LNCaP clone FGC (cell line): ENCODE data around the gene KCNQ1.

Experiments used
- DNase-seq: peaks from one replicate; pipeline ENCODE4 v3.0.0-alpha.2; 2011; ENCODE audit warnings: low read depth
- H3K4me3 ChIP-seq: 2 replicates; pipeline ENCODE4 v1.5.1; 2011; ENCODE audit warnings: mild to moderate bottlenecking, low read depth, low read length, control low read depth
- TF ChIP-seq, protein P1 (sequence below): IDR thresholded peaks from 2 replicates; pipeline ENCODE4 v1.5.1; 2012; ENCODE audit warnings: mild to moderate bottlenecking; ENCODE audit not compliant: control insufficient read depth, insufficient read depth; ENCODE audit errors: extremely low read depth

The KCNQ1 gene

DNA sequence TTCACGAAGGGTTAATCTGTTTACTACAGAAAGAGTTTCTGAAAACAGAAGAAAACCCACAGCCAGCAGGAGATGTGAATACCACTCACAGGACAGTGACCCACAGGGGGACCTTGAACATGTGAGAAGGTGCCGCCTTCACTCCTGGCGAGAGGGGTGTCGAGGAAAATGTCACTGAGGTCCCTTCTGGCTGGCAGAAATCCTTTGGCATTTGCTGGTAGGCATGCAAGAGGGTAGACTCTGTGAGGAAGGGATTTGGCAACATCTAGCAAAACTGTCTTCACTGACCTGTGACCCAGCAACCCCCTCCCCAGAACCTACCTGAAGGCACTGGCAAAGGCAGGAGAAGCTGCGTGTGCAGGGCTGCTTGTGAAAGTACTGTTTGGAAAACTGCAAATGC is 8.6 kb downstream of the KCNQ1 start:
- no peak overlapping the region for H3K4me3 ChIP-seq
- TF ChIP-seq, protein P1, sequence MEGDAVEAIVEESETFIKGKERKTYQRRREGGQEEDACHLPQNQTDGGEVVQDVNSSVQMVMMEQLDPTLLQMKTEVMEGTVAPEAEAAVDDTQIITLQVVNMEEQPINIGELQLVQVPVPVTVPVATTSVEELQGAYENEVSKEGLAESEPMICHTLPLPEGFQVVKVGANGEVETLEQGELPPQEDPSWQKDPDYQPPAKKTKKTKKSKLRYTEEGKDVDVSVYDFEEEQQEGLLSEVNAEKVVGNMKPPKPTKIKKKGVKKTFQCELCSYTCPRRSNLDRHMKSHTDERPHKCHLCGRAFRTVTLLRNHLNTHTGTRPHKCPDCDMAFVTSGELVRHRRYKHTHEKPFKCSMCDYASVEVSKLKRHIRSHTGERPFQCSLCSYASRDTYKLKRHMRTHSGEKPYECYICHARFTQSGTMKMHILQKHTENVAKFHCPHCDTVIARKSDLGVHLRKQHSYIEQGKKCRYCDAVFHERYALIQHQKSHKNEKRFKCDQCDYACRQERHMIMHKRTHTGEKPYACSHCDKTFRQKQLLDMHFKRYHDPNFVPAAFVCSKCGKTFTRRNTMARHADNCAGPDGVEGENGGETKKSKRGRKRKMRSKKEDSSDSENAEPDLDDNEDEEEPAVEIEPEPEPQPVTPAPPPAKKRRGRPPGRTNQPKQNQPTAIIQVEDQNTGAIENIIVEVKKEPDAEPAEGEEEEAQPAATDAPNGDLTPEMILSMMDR = no peak
- no peak for DNase-seq

DNA sequence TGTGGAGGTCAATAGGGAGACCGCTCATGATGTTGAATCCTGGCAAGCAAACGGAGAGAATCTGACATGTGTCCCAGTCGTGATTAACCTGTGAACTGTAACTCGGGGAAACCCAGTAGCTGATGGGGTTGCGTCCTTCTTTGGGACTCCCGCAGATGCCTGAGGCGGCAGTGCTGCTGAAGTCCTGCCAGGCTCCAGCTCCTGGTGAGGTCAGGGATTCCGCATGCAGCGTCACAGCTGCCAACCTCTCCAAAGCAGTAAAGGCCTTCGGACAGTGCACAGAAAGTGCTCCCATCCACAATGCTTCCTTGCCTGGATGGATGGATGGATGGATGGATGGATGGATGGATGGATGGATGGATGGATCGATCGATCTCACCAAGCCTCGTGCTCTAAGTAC is 13.5 kb downstream of the KCNQ1 start:
- TF ChIP-seq, protein P1 = no peak
- H3K4me3 ChIP-seq = no peak overlapping the region
- DNase-seq = no peak

DNA sequence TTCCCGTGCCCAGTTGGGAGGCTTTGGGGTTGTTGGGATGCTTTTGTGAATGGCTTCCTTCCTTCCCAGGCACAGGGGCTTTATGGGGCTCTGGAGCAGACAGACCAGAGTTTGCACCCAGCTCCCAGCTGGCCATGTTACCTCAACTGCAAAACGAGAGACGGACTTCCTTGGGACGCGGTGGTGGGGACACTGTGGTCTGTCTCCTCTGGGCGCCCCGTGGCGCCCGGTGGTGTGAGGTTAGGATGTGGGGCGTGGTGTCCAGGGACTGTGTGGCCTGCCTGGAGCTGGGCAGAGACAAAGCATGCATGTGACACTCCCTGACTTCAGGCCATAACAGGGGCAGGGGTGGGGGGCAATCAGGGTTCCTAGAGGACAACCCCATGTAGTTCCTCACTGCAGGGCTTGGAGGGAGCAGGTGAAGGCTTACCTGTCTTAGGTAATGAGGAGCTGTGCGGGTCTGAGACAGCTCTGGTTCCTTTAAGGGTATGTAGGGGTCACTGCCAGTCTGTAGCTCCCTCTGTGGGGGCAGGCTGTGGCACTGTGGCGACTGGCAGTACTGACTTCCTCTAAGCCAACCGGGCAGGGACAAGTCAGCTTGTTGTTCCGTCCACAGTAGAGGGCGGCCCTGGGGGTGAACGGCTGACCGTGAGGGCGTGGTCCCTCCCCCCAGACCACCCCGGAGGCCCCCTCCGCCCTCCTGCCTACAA is 14.4 kb downstream of the KCNQ1 start:
- no peak for DNase-seq
- TF ChIP-seq, protein P1 = no peak
- H3K4me3 ChIP-seq = no peak overlapping the region

DNA sequence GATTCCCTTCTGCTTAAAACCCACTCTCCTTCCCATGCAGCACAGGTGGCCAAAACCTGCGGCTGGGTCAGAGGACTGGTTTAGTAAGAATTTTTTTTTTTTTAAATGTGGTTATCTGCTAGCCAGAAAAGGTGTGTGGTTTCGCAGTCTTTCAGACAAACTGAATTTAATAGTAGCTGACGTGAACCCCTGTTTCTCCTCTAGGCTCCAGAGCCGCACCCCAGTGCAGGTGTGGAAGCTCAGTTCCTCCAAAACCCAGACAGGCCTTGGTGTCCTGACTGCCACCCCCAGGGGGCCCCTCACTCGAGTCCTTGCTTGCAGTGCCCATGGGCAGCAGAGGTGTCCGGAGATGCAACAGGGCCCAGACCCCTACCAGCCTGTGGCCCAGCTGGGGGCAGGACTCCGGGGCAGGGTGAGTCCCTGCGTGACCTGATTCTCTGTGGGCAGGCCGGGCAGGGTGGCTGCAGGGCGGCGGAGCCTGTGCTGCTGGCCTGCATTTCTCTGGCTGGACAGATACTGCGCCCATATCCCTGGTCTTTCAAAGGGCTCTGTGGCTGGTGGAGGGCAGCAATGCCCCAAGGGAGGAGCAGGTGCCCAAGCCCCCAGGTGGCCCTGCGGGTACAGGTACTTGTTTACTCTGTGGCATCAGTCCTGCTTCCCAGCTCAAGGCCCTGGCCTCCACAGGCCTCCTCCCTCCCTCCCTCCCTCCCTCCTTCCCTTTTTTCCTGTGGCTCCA is 15.2 kb downstream of the KCNQ1 start:
- DNase-seq = no peak
- no peak overlapping the region for H3K4me3 ChIP-seq
- TF ChIP-seq, protein P1 = no peak

DNA sequence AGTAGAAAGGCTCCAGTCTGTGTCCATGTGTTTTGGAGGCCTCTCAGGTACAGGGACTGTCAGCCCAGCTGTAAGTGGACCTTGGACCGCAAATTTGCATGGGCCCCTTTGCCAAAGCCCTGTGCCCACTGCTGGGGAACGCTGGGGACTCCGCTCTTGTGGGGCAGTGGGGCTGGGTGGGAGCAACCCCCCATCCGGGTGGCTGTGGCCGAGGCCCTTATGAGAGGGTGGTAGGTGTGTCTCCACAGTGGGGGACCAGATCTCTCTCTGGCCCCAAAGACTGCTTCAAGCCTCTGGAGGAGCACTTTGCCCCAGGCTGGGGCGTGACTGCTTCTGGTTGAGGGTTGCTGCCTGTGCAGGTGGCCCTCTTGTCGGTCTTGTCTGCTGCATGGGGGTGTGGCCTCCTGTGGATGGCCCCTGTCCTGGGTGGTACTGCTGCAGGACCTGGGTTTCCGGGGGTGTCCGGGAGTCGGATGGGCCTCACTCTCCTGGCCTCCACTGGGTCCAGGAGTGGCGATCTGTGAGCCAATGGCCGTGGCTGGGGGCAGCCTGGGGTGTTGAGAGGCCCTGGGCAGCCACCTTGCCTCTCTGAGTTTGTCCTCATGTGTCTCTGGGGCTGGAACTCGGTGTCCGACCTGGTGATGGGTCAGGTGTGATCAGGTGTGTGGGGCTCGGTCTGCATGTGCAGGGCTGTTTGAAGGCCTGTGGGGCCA is 15.9 kb downstream of the KCNQ1 start:
- DNase-seq = no peak
- TF ChIP-seq, protein P1 = no peak
- no peak overlapping the region for H3K4me3 ChIP-seq

DNA sequence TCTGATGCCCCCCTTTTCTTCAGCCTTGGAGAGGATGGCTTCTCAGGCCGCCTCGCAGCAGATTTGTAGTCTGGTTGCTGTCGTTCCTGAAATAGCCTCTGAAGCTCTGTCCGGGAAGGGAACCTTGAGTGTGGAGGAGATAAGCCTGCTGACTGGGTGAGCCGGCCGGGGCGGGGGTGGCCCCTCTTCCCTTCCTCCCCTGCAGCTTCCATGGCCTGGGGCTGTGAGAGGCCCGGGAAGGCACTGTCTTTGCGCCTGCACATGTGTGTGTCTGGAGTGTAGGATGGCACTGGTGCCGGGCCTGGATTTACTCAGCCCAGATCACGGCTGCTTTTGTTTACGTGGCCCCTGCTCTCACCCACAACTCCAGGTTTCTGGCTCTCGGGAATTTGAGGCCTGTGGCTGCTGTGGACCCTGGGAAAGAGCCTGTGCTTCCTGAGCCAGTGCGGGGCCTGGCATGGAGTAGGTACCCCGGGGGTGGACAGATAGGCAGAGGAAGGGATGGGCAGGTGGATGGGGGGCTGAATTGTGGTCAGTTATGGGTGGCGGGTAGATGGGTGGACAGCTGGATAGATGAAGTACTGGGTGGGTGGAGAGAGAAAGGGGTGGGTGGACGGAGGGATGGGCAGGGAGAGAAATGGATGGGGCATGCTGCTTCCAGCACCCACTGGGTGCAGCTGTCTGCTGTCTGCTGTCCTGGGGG is 16.6 kb downstream of the KCNQ1 start:
- no peak for DNase-seq

More for the DNA sequence above, 16.6 kb downstream of the KCNQ1 start:
- TF ChIP-seq, protein P1 = no peak
- no peak overlapping the region for H3K4me3 ChIP-seq
